HEK293 (cell line): ENCODE data around the gene MOSPD3.

Experiments
- CTCF ChIA-PET: fragments of 350-600 bp; formaldehyde crosslinking; extraction: SDS; loops from one replicate; lab custom pipeline; 2021; ENCODE audit warnings: antibody characterized with exemption; lab: Yijun Ruan, JAX
- POLR2A ChIA-PET: fragments of 300-600 bp; formaldehyde crosslinking; extraction: SDS; loops from one replicate; lab custom pipeline; 2020; ENCODE audit warnings: antibody characterized with exemption, inconsistent platforms; lab: Yijun Ruan, JAX
- H3K27ac ChIP-seq: fragments of 200-500 bp; sonication (Bioruptor generic); 2 replicates; pipeline ENCODE4 v1.5.1; 2014; ENCODE audit warnings: low read depth, low read length, control low read depth, inconsistent platforms; ENCODE audit errors: extremely low read depth
- H3K36me3 ChIP-seq, 2 experiments: fragments of 200-500 bp in 1 of 2; sonication (Bioruptor generic) in 1 of 2; 1 replicate in 1 of 2; 2 replicates in 1 of 2; pipeline ENCODE4 v1.5.1; 2014 to 2017; ENCODE audit warnings: inconsistent platforms in 2 of 2, low read length in 2 of 2; ENCODE audit not compliant: control insufficient read depth in 2 of 2, insufficient read depth in 1 of 2
- H3K4me1 ChIP-seq: fragments of 200-500 bp; sonication (Bioruptor generic); 2 replicates; pipeline ENCODE4 v1.5.1; 2014; ENCODE audit warnings: mild to moderate bottlenecking, low read length, inconsistent platforms; ENCODE audit not compliant: control insufficient read depth, insufficient read depth
- H3K4me3 ChIP-seq: 2 replicates; pipeline ENCODE4 v1.5.1; 2011; ENCODE audit warnings: low read depth, mild to moderate bottlenecking, control low read depth, low read length, moderate library complexity
- H3K9me3 ChIP-seq: fragments of 200-500 bp; sonication (Bioruptor generic); 2 replicates; pipeline ENCODE4 v1.5.1; 2014; ENCODE audit warnings: low read depth, low read length, inconsistent platforms; ENCODE audit not compliant: control insufficient read depth, insufficient read depth
- HIC1 ChIP-seq: fragments of 450-650 bp; formaldehyde crosslinking; IDR thresholded peaks from 2 replicates; pipeline ENCODE4 v1.5.1; 2016; ENCODE audit warnings: missing biosample characterization, missing genetic modification characterization
- SP2 ChIP-seq: fragments of 450-650 bp; formaldehyde crosslinking; IDR thresholded peaks from 2 replicates; pipeline ENCODE4 v1.5.1; 2016; ENCODE audit warnings: missing biosample characterization, missing genetic modification characterization
- ZBTB20 ChIP-seq: fragments of 450-650 bp; formaldehyde crosslinking; IDR thresholded peaks from 2 replicates; pipeline ENCODE4 v1.5.1; 2016; ENCODE audit warnings: missing biosample characterization, missing genetic modification characterization
- ZBTB6 ChIP-seq: fragments of 450-650 bp; formaldehyde crosslinking; IDR thresholded peaks from 2 replicates; pipeline ENCODE4 v1.5.1; 2017; ENCODE audit warnings: missing biosample characterization, missing genetic modification characterization
- ZFHX2 ChIP-seq: fragments of 450-650 bp; formaldehyde crosslinking; conservative IDR thresholded peaks from 2 replicates; pipeline ENCODE4 v1.5.1; 2016; ENCODE audit warnings: missing biosample characterization, missing genetic modification characterization
- ZIC2 ChIP-seq: fragments of 450-650 bp; formaldehyde crosslinking; IDR thresholded peaks from 2 replicates; pipeline ENCODE4 v1.5.1; 2016; ENCODE audit warnings: missing biosample characterization, missing genetic modification characterization
- ZNF175 ChIP-seq: fragments of 450-650 bp; formaldehyde crosslinking; IDR thresholded peaks from 2 replicates; pipeline ENCODE4 v1.5.1; 2016; ENCODE audit warnings: missing biosample characterization, missing genetic modification characterization
- ZNF18 ChIP-seq: fragments of 450-650 bp; formaldehyde crosslinking; IDR thresholded peaks from 2 replicates; pipeline ENCODE4 v1.5.1; 2016; ENCODE audit warnings: missing biosample characterization, missing genetic modification characterization
- ZNF311 ChIP-seq: fragments of 450-650 bp; formaldehyde crosslinking; IDR thresholded peaks from 2 replicates; pipeline ENCODE4 v1.5.1; 2017; ENCODE audit warnings: missing biosample characterization, missing genetic modification characterization, borderline replicate concordance
- ZNF398 ChIP-seq: fragments of 450-650 bp; formaldehyde crosslinking; IDR thresholded peaks from 2 replicates; pipeline ENCODE4 v1.5.1; 2017; ENCODE audit warnings: missing biosample characterization, missing genetic modification characterization
- ZNF513 ChIP-seq: fragments of 450-650 bp; IDR thresholded peaks from 2 replicates; pipeline ENCODE4 v1.5.1; 2018; ENCODE audit warnings: missing biosample characterization, missing genetic modification characterization
- ZNF571 ChIP-seq: fragments of 450-650 bp; formaldehyde crosslinking; IDR thresholded peaks from 2 replicates; pipeline ENCODE4 v1.5.0; 2017; ENCODE audit warnings: missing biosample characterization, missing genetic modification characterization
- ZNF629 ChIP-seq: fragments of 450-650 bp; formaldehyde crosslinking; IDR thresholded peaks from 2 replicates; pipeline ENCODE4 v1.5.1; 2017; ENCODE audit warnings: missing biosample characterization, missing genetic modification characterization
- ZNF658 ChIP-seq: fragments of 450-650 bp; formaldehyde crosslinking; IDR thresholded peaks from 2 replicates; pipeline ENCODE4; 2016; ENCODE audit warnings: missing biosample characterization, missing genetic modification characterization
- ZNF670 ChIP-seq: fragments of 450-650 bp; formaldehyde crosslinking; IDR thresholded peaks from 2 replicates; pipeline ENCODE4 v1.5.1; 2016; ENCODE audit warnings: missing biosample characterization, missing genetic modification characterization, low read depth
- ZSCAN5A ChIP-seq: fragments of 450-650 bp; formaldehyde crosslinking; IDR thresholded peaks from 2 replicates; pipeline ENCODE4 v1.5.1; 2016; ENCODE audit warnings: missing biosample characterization, missing genetic modification characterization

Gene MOSPD3

GRCh38 chr7:100583132-100584053 is 28.9 kb upstream of the MOSPD3 start:
- CTCF ChIA-PET, result interaction anchor here (0.8 to 4.2 kb wide), 2 partner anchors 108 to 133 kb away, joined by 3 to 25 read pairs; no protein-coding TSS in a partner anchor
- Histone ChIP-seq H3K27ac (no peak overlapping the region), H3K36me3 (peaks cover 6 to 34% of the 10 kb centered on the region in 2 experiments; a peak in 2 of 3 replicates), H3K4me3 (no peak overlapping the region), H3K9me3 (no peaks in the 10 kb centered on the region), H3K4me1 (peaks cover 12% of the 10 kb centered on the region)
- POLR2A ChIA-PET, result interaction anchor here (2.3 to 3.7 kb wide), 3 partner anchors 14 to 34 kb away, joined by 6 to 91 read pairs (median 41); partner anchors contain the start of gene MOSPD3
- TF ChIP-seq ZNF658 (tag by site-specific recombination) (no peak), ZBTB20 (tag by site-specific recombination) (no peak), ZNF175 (tag by site-specific recombination) (no peak), SP2 (peak; percentile 5; the same call in 1 of the 2 replicates), ZIC2 (peak; percentile 8; the same call in 1 of the 2 replicates), ZFHX2 (tag by site-specific recombination) (peak; percentile 28; the same call in 1 of the 2 replicates)

GRCh38 chr7:100584054-100584682 is 28.2 kb upstream of the MOSPD3 start:
- H3K9me3 ChIP-seq, result no peaks in the 10 kb centered on the region
- no peak overlapping the region for H3K27ac ChIP-seq
- peaks cover 6 to 31% of the 10 kb centered on the region in 2 experiments; a peak in 2 of 3 replicates for H3K36me3 ChIP-seq
- POLR2A ChIA-PET, result interaction anchor here (0.6 to 3.7 kb wide), 16 partner anchors 11 to 155 kb away, joined by 3 to 91 read pairs (median 16); partner anchors contain the start of genes GNB2, MEPCE, MOSPD3 and PCOLCE
- CTCF ChIA-PET, result interaction anchor here (1.1 to 4.2 kb wide), 5 partner anchors 19 to 107 kb away, joined by 4 to 25 read pairs (median 12); no protein-coding TSS in a partner anchor
- H3K4me1 ChIP-seq, result peaks cover 12% of the 10 kb centered on the region
- no peak overlapping the region for H3K4me3 ChIP-seq
- TF ChIP-seq ZNF18 (tag by site-specific recombination), result no peak
- no peak for TF ChIP-seq ZNF513 (tag by site-specific recombination)
- no peak for TF ChIP-seq ZNF311 (tag by site-specific recombination)
- TF ChIP-seq HIC1 (tag by site-specific recombination), result no peak
- TF ChIP-seq ZNF629, result no peak
- TF ChIP-seq ZSCAN5A (tag by site-specific recombination), result no peak
- TF ChIP-seq ZNF398, result no peak
- no peak for TF ChIP-seq ZNF571
- no peak for TF ChIP-seq ZNF670 (tag by site-specific recombination)
- no peak for TF ChIP-seq ZBTB6
